ENCODE data around the gene DGKB.

DNA sequence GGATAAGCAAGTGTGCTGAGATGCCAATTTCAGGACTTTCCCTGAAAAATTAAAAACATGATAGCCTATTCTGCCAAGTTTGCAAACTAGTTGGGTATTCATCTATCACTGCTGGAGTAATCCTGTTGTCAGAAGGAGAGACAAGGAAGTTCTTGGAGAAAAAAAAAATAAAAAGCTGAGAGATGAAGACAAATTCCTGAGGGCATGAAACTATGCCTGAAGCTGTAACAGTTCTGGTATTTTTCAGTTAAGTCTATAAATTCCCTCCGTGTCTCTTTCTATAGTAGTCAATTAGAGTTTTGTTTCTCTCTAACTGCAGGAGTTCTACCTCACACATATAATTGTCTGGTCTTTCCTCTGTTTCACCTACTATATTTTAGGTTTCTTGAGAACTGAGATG is 95.7 kb downstream of the DGKB start:
- TF ChIP-seq, protein P1, sequence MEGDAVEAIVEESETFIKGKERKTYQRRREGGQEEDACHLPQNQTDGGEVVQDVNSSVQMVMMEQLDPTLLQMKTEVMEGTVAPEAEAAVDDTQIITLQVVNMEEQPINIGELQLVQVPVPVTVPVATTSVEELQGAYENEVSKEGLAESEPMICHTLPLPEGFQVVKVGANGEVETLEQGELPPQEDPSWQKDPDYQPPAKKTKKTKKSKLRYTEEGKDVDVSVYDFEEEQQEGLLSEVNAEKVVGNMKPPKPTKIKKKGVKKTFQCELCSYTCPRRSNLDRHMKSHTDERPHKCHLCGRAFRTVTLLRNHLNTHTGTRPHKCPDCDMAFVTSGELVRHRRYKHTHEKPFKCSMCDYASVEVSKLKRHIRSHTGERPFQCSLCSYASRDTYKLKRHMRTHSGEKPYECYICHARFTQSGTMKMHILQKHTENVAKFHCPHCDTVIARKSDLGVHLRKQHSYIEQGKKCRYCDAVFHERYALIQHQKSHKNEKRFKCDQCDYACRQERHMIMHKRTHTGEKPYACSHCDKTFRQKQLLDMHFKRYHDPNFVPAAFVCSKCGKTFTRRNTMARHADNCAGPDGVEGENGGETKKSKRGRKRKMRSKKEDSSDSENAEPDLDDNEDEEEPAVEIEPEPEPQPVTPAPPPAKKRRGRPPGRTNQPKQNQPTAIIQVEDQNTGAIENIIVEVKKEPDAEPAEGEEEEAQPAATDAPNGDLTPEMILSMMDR (IDR thresholded peaks at IDR 0.05 in 4 of 5, conservative IDR thresholded peaks at IDR 0.05 in 1 of 5): no peak
- no peak for TF ChIP-seq POLR2A (IDR thresholded peaks at IDR 0.05)
